Measurements from ENCODE around the gene VEZT. TPM values are rescaled to one million over a fixed set of nuclear protein-coding genes. Genes with fewer than 3 reads are reported as not detected.

VEZT gene
- total RNA-seq, 4 donors from 2014 or later, result 101 to 186 (median 160) TPM

- no peak overlapping the region for H3K27ac ChIP-seq
- DNase-seq, result no peak
- H3K36me3 ChIP-seq, result peaks cover 8 to 23% of the 10 kb centered on the region in 2 donors
- peaks cover 4% of the 10 kb centered on the region in 2 donors for H3K4me1 ChIP-seq
- WGBS, 2 donors, result 52 to 55% methylated on average over 3 of the region's 3 CpGs
- TF ChIP-seq CTCF (IDR thresholded peaks at IDR 0.05) (no peak), POLR2A (IDR thresholded peaks at IDR 0.05) (no peak)
- no peak overlapping the region for H3K4me3 ChIP-seq (replicated peaks in 1 of 3)
- no peaks in the 10 kb centered on the region for H3K27me3 ChIP-seq
- intact Hi-C loops (cut with DNase I), result no loop called here
- no peaks in the 10 kb centered on the region for H3K9me3 ChIP-seq
Measured at GRCh38 chr12:95269892-95270291, 52.3 kb downstream of the VEZT start.

GRCh38 chr12:95271465-95271864 is 53.9 kb downstream of the VEZT start:
- WGBS, 2 donors, result 94 to 99% methylated on average over 2 of the region's 2 CpGs

GRCh38 chr12:95277139-95277538 is 59.5 kb downstream of the VEZT start:
- Histone ChIP-seq H3K27me3 (no peaks in the 10 kb centered on the region), H3K36me3 (peaks cover 4 to 7% of the 10 kb centered on the region in 2 donors), H3K4me3 (replicated peaks in 1 of 3) (no peak overlapping the region), H3K4me1 (no peaks in the 10 kb centered on the region), H3K27ac (no peak overlapping the region), H3K9me3 (no peaks in the 10 kb centered on the region)
- intact Hi-C loops (cut with DNase I), result no loop called here
- 70 to 85% methylated on average over 1 of the region's 1 CpG for WGBS, 2 donors
- TF ChIP-seq CTCF (IDR thresholded peaks at IDR 0.05), result no peak
- TF ChIP-seq POLR2A (IDR thresholded peaks at IDR 0.05), result no peak
- DNase-seq, result no peak

More at GRCh38 chr12:95271465-95271864, 53.9 kb downstream of the VEZT start:
- Histone ChIP-seq H3K36me3 (peaks cover 12 to 28% of the 10 kb centered on the region in 2 donors), H3K27ac (no peak overlapping the region), H3K27me3 (no peaks in the 10 kb centered on the region), H3K4me3 (replicated peaks in 1 of 3) (no peak overlapping the region), H3K9me3 (no peaks in the 10 kb centered on the region), H3K4me1 (peaks cover 0 to under 1% of the 10 kb centered on the region in 2 donors)
- no peak for DNase-seq
- TF ChIP-seq POLR2A (IDR thresholded peaks at IDR 0.05), result no peak
- TF ChIP-seq CTCF (IDR thresholded peaks at IDR 0.05), result no peak
- intact Hi-C loops (cut with DNase I), result no loop called here

- intact Hi-C loops (cut with DNase I), result no loop called here
- Histone ChIP-seq H3K4me3 (replicated peaks in 1 of 3) (no peak overlapping the region), H3K9me3 (no peaks in the 10 kb centered on the region), H3K27ac (no peak overlapping the region), H3K36me3 (peaks cover 13% of the 10 kb centered on the region in 2 donors), H3K4me1 (no peaks in the 10 kb centered on the region), H3K27me3 (no peaks in the 10 kb centered on the region)
- DNase-seq, result no peak
- TF ChIP-seq CTCF (IDR thresholded peaks at IDR 0.05) (no peak), POLR2A (IDR thresholded peaks at IDR 0.05) (no peak)
- WGBS, 2 donors, result 95 to 96% methylated on average over 4 of the region's 4 CpGs
Measured at GRCh38 chr12:95279856-95280255, 62.2 kb downstream of the VEZT start.

GRCh38 chr12:95282266-95282665 is 64.7 kb downstream of the VEZT start:
- DNase-seq, result no peak
- Histone ChIP-seq H3K27ac (no peak overlapping the region), H3K36me3 (peaks cover 9% of the 10 kb centered on the region in 2 donors), H3K9me3 (no peaks in the 10 kb centered on the region), H3K27me3 (no peaks in the 10 kb centered on the region), H3K4me3 (replicated peaks in 1 of 3) (no peak overlapping the region), H3K4me1 (no peaks in the 10 kb centered on the region)
- TF ChIP-seq POLR2A (IDR thresholded peaks at IDR 0.05) (no peak), CTCF (IDR thresholded peaks at IDR 0.05) (no peak)
- intact Hi-C loops (cut with DNase I), result no loop called here
- WGBS, 2 donors, result 96 to 98% methylated on average over 6 of the region's 6 CpGs

Data from thyroid gland (tissue), 4 donors.